GM12878 (cell line): ENCODE results near the gene KRT75.

ENCODE experiments used
- CBFB ChIP-seq: IDR thresholded peaks from 2 replicates; pipeline ENCODE4 v1.6.1; 2016; ENCODE audit warnings: antibody characterized with exemption, low read depth
- CBX5 ChIP-seq: sonication (generic); IDR thresholded peaks from 2 replicates; pipeline ENCODE4 v1.6.1; 2016; ENCODE audit warnings: low read depth, moderate library complexity, mild to moderate bottlenecking, inconsistent platforms
- CEBPB ChIP-seq, 2 experiments: fragments of 150-350 bp in 1 of 2; IDR thresholded peaks; 2 replicates each; pipeline ENCODE4 v1.6.1; 2012 to 2014; ENCODE audit warnings: low read depth in 2 of 2, low read length in 2 of 2, borderline replicate concordance in 1 of 2, inconsistent platforms in 1 of 2
- CHD4 ChIP-seq: fragments of 200-600 bp; sonication (generic); IDR thresholded peaks from 2 replicates; pipeline ENCODE4 v1.6.1; 2016; ENCODE audit warnings: mild to moderate bottlenecking
- CREM ChIP-seq: IDR thresholded peaks from 2 replicates; pipeline ENCODE4 v1.6.1; 2014; ENCODE audit warnings: antibody characterized with exemption, low read depth
- IKZF2 ChIP-seq, 2 experiments: fragments of 450-650 bp; IDR thresholded peaks; 2 replicates each; pipeline ENCODE4 v1.6.1; 2017; ENCODE audit warnings: mild to moderate bottlenecking in 2 of 2, moderate library complexity in 2 of 2
- SP1 ChIP-seq: IDR thresholded peaks from one replicate; pipeline ENCODE4 v1.6.1; 2011; ENCODE audit warnings: low read depth, low read length
- TF ChIP-seq, protein P1 (sequence below), 3 experiments: IDR thresholded peaks in 2 of 3; conservative IDR thresholded peaks in 1 of 3; 2 replicates each; pipeline ENCODE4 v1.5.1; 2011; ENCODE audit warnings: low read depth in 3 of 3, low read length in 3 of 3, mild to moderate bottlenecking in 3 of 3, control low read depth in 2 of 3, moderate library complexity in 2 of 3, inconsistent platforms in 1 of 3, mixed read lengths in 1 of 3; ENCODE audit not compliant: control insufficient read depth in 2 of 3, insufficient read depth in 1 of 3; ENCODE audit errors: extremely low read depth in 1 of 3
- TF ChIP-seq, protein P2 (sequence below): fragments of 450-650 bp; IDR thresholded peaks from 2 replicates; pipeline ENCODE4 v1.6.1; 2016; ENCODE audit warnings: mild to moderate bottlenecking

DNA sequence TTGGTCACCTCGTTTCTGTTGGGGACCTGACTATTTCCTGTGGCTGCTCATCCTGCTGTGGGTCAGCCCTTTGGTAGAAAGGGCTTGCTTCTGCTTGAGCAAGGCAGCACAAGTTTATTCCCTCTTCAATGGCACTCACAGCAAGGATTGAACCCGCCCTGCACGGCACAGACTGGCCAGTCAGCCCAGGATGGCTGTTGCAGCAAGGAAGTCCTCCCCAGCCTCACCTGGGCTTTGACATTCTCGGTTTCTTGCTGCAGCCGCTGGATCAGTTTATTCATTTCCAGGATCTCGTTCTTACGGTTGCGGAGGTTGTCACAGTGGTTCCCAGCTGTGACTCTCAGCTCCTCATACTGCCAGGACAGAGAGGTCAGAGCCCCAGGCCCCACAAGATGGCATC is 37.5 kb downstream of the KRT75 start:
- TF ChIP-seq CBX5 (no peak), SP1 (no peak), CREM (no peak), CHD4 (no peak), CEBPB (IDR thresholded peaks at IDR 0.05; ENCODE audit: borderline replicate concordance in 1 of 2, low read depth in 2 of 2, low read length in 2 of 2) (no peak), CBFB (no peak), IKZF2 (IDR thresholded peaks at IDR 0.05) (no peak)
- TF ChIP-seq, protein P1, sequence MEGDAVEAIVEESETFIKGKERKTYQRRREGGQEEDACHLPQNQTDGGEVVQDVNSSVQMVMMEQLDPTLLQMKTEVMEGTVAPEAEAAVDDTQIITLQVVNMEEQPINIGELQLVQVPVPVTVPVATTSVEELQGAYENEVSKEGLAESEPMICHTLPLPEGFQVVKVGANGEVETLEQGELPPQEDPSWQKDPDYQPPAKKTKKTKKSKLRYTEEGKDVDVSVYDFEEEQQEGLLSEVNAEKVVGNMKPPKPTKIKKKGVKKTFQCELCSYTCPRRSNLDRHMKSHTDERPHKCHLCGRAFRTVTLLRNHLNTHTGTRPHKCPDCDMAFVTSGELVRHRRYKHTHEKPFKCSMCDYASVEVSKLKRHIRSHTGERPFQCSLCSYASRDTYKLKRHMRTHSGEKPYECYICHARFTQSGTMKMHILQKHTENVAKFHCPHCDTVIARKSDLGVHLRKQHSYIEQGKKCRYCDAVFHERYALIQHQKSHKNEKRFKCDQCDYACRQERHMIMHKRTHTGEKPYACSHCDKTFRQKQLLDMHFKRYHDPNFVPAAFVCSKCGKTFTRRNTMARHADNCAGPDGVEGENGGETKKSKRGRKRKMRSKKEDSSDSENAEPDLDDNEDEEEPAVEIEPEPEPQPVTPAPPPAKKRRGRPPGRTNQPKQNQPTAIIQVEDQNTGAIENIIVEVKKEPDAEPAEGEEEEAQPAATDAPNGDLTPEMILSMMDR (IDR thresholded peaks at IDR 0.05 in 2 of 3, conservative IDR thresholded peaks at IDR 0.05 in 1 of 3; ENCODE audit: control insufficient read depth in 2 of 3, extremely low read depth in 1 of 3, insufficient read depth in 1 of 3, low read depth in 3 of 3, low read length in 3 of 3), result no peak
- TF ChIP-seq, protein P2, sequence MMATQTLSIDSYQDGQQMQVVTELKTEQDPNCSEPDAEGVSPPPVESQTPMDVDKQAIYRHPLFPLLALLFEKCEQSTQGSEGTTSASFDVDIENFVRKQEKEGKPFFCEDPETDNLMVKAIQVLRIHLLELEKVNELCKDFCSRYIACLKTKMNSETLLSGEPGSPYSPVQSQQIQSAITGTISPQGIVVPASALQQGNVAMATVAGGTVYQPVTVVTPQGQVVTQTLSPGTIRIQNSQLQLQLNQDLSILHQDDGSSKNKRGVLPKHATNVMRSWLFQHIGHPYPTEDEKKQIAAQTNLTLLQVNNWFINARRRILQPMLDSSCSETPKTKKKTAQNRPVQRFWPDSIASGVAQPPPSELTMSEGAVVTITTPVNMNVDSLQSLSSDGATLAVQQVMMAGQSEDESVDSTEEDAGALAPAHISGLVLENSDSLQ, result no peak
